ENCODE measurements around the gene NR1D1. TPM values are rescaled to one million over a fixed set of nuclear protein-coding genes. Genes with fewer than 3 reads are reported as not detected.

NR1D1 gene
- total and polyA plus RNA-seq, 2 of the 13 experiments (the other 11 are each of a cell fraction or from before 2014, with no cell fraction given): 2.1 to 2.7 TPM

GRCh38 chr17:40100669-40101366 is 429 bp upstream of the NR1D1 start (continued):
- TF ChIP-seq IKZF5 (CRISPR knock-in tag; IDR thresholded peaks at IDR 0.05) (peak; percentile 78), ZNF747 (CRISPR knock-in tag; IDR thresholded peaks at IDR 0.05; ENCODE audit: borderline replicate concordance) (peak; percentile 99), ZNF879 (CRISPR knock-in tag; IDR thresholded peaks at IDR 0.05) (peak; percentile 98; the same call in 1 of the 2 replicates), SMAD1 (CRISPR knock-in tag; IDR thresholded peaks at IDR 0.05; ENCODE audit: borderline replicate concordance, low read depth) (peak; percentile 71; the same call in 1 of the 2 replicates), ZBTB46 (CRISPR knock-in tag; IDR thresholded peaks at IDR 0.05; ENCODE audit: borderline replicate concordance) (peak; percentile 31), ZNF549 (CRISPR knock-in tag; IDR thresholded peaks at IDR 0.05) (no peak), PPARG (CRISPR knock-in tag; conservative IDR thresholded peaks at IDR 0.05) (peak; percentile 92), ISL2 (CRISPR knock-in tag; IDR thresholded peaks at IDR 0.05) (peak; percentile 86), ZFP1 (CRISPR knock-in tag; IDR thresholded peaks at IDR 0.05) (0 out of 2 replicates have a peak, but pooled peaks have one; percentile 60), SPEN (CRISPR knock-in tag; IDR thresholded peaks at IDR 0.05; ENCODE audit: low read depth) (peak; percentile 93; the same call in 1 of the 2 replicates), FUBP1 (CRISPR knock-in tag; IDR thresholded peaks at IDR 0.05; ENCODE audit: borderline replicate concordance) (peak; percentile 95), ZNF737 (CRISPR knock-in tag; IDR thresholded peaks at IDR 0.05; ENCODE audit: borderline replicate concordance) (peak; percentile 21; the same call in 1 of the 2 replicates), XRCC5 (optimal IDR thresholded peaks at IDR 0.05; ENCODE audit: low read length) (peak; percentile 29), HCFC1 (IDR thresholded peaks at IDR 0.05; ENCODE audit: low read depth, low read length) (peak; percentile 88), IRF2 (CRISPR knock-in tag; IDR thresholded peaks at IDR 0.05) (peak; percentile 91), GLI4 (CRISPR knock-in tag; IDR thresholded peaks at IDR 0.05; ENCODE audit: borderline replicate concordance) (no peak; the same call in 1 of the 2 replicates), NCOA1 (CRISPR knock-in tag; IDR thresholded peaks at IDR 0.05) (peak; percentile 99), HNRNPH1 (optimal IDR thresholded peaks at IDR 0.05; ENCODE audit: low read depth, low read length) (peak; percentile 15), MED13 (CRISPR knock-in tag; IDR thresholded peaks at IDR 0.05) (peak; percentile 94), ZNF230 (CRISPR knock-in tag; IDR thresholded peaks at IDR 0.05) (peak; percentile 100)
- TF ChIP-seq, protein P1, sequence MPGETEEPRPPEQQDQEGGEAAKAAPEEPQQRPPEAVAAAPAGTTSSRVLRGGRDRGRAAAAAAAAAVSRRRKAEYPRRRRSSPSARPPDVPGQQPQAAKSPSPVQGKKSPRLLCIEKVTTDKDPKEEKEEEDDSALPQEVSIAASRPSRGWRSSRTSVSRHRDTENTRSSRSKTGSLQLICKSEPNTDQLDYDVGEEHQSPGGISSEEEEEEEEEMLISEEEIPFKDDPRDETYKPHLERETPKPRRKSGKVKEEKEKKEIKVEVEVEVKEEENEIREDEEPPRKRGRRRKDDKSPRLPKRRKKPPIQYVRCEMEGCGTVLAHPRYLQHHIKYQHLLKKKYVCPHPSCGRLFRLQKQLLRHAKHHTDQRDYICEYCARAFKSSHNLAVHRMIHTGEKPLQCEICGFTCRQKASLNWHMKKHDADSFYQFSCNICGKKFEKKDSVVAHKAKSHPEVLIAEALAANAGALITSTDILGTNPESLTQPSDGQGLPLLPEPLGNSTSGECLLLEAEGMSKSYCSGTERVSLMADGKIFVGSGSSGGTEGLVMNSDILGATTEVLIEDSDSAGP (CRISPR knock-in tag; IDR thresholded peaks at IDR 0.05; ENCODE audit: borderline replicate concordance): peak; percentile 95
- TF ChIP-seq, protein P2, sequence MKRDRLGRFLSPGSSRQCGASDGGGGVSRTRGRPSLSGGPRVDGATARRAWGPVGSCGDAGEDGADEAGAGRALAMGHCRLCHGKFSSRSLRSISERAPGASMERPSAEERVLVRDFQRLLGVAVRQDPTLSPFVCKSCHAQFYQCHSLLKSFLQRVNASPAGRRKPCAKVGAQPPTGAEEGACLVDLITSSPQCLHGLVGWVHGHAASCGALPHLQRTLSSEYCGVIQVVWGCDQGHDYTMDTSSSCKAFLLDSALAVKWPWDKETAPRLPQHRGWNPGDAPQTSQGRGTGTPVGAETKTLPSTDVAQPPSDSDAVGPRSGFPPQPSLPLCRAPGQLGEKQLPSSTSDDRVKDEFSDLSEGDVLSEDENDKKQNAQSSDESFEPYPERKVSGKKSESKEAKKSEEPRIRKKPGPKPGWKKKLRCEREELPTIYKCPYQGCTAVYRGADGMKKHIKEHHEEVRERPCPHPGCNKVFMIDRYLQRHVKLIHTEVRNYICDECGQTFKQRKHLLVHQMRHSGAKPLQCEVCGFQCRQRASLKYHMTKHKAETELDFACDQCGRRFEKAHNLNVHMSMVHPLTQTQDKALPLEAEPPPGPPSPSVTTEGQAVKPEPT (CRISPR knock-in tag; IDR thresholded peaks at IDR 0.05; ENCODE audit: low read depth): peak; percentile 99
